H1 (cell line): ENCODE data around the gene DRGX. TPM values are rescaled to one million over a fixed set of nuclear protein-coding genes. Genes with fewer than 3 reads are reported as not detected.

Experiments
- CTCF ChIA-PET: fragments of 300-600 bp; sonication (Branson Sonifier 250); formaldehyde crosslinking; loops from one replicate; lab custom pipeline; 2021; ENCODE audit not compliant: partially characterized antibody; lab: Charles Lee
- POLR2A ChIA-PET: fragments of 300-600 bp; sonication (Branson Sonifier 250); formaldehyde crosslinking; loops from one replicate; lab custom pipeline; 2021; ENCODE audit warnings: inconsistent platforms; ENCODE audit not compliant: partially characterized antibody; lab: Charles Lee
- DNase-seq, 2 experiments: peaks; one replicate each; pipeline versions ENCODE4 v3.0.0 to v3.0.0-alpha.2; 2010 to 2022; ENCODE audit warnings: low spot score in 2 of 2, low read depth in 1 of 2, mixed read lengths in 1 of 2
- FAIRE-seq: peaks from 2 replicates; lab custom pipeline; 2011; peaks lifted over from hg19 to GRCh38; lab: Jason Lieb, UNC
- H2AFZ ChIP-seq: 2 replicates; pipeline ENCODE4 v1.8.1; 2012; ENCODE audit warnings: low read length, inconsistent platforms
- H2AK5ac ChIP-seq: 2 replicates; pipeline ENCODE4 v1.6.1; 2013; ENCODE audit warnings: low read depth, low read length
- H2BK120ac ChIP-seq: replicated peaks from 2 replicates; pipeline ENCODE3; 2013; ENCODE audit warnings: low read depth, low read length, inconsistent platforms
- H2BK12ac ChIP-seq: 2 replicates; pipeline ENCODE4 v1.6.1; 2013; ENCODE audit warnings: low read depth, low read length
- H2BK15ac ChIP-seq: 2 replicates; pipeline ENCODE4 v1.6.1; 2013; ENCODE audit warnings: low read length
- H2BK20ac ChIP-seq: 2 replicates; pipeline ENCODE4 v1.6.1; 2013; ENCODE audit warnings: low read length
- H2BK5ac ChIP-seq: 2 replicates; pipeline ENCODE4 v1.6.1; 2013; ENCODE audit warnings: low read depth, low read length
- H3K14ac ChIP-seq: 2 replicates; pipeline ENCODE4 v1.6.1; 2013; ENCODE audit warnings: inconsistent platforms; ENCODE audit not compliant: insufficient read length
- H3K18ac ChIP-seq: 2 replicates; pipeline ENCODE4 v1.6.1; 2013; ENCODE audit warnings: low read length; ENCODE audit errors: extremely low read depth
- H3K23ac ChIP-seq: 2 replicates; pipeline ENCODE4 v1.6.1; 2013; ENCODE audit warnings: inconsistent platforms; ENCODE audit not compliant: insufficient read length
- H3K23me2 ChIP-seq: 2 replicates; pipeline ENCODE4 v1.6.1; 2013; ENCODE audit warnings: low read depth, low read length
- H3K27ac ChIP-seq: 2 replicates; pipeline ENCODE4 v1.6.1; 2011; ENCODE audit warnings: low read depth, low read length, inconsistent platforms
- H3K27me3 ChIP-seq, 4 experiments: replicated peaks in 1 of 4; 1 replicate in 1 of 4; 2 replicates in 3 of 4; pipeline versions ENCODE4 v1.6.1 to v1.8.1; 2011 to 2013; ENCODE audit warnings: low read length in 3 of 4, mild to moderate bottlenecking in 3 of 4, inconsistent platforms in 2 of 4, mixed read lengths in 2 of 4, moderate library complexity in 1 of 4; ENCODE audit not compliant: control insufficient read depth in 3 of 4, insufficient read depth in 3 of 4; ENCODE audit errors: extremely low read depth in 1 of 4
- H3K36me3 ChIP-seq, 4 experiments: 2 replicates each; pipeline versions ENCODE4 v1.6.1 to v1.8.1; 2011 to 2013; ENCODE audit warnings: mild to moderate bottlenecking in 4 of 4, low read length in 3 of 4, moderate library complexity in 2 of 4, control low read depth in 1 of 4, inconsistent platforms in 1 of 4; ENCODE audit not compliant: insufficient read depth in 4 of 4, control insufficient read depth in 2 of 4
- H3K4ac ChIP-seq: replicated peaks from 2 replicates; pipeline ENCODE3; 2013; ENCODE audit warnings: low read length, low read depth, mixed read lengths, inconsistent platforms; ENCODE audit not compliant: insufficient read length
- H3K4me1 ChIP-seq, 4 experiments: replicated peaks in 1 of 4; 1 replicate in 1 of 4; 2 replicates in 3 of 4; pipeline versions ENCODE4 v1.6.1 to v1.8.1; 2011 to 2013; ENCODE audit warnings: low read length in 3 of 4, inconsistent platforms in 2 of 4, mixed read lengths in 1 of 4; ENCODE audit not compliant: insufficient read depth in 4 of 4, control insufficient read depth in 3 of 4
- H3K4me2 ChIP-seq, 2 experiments: 2 replicates each; pipeline versions ENCODE4 v1.6.1 to v1.8.1; 2011 to 2013; ENCODE audit warnings: low read depth in 2 of 2, low read length in 2 of 2, control low read depth in 1 of 2, inconsistent platforms in 1 of 2, mild to moderate bottlenecking in 1 of 2; ENCODE audit not compliant: insufficient read depth in 1 of 2
- H3K4me3 ChIP-seq, 4 experiments: fragments of 200-600, 300-600 bp in 1 of 4; sonication (generic), shearing (Covaris generic), sonication (Bioruptor Twin) in 1 of 4; 2 replicates each; pipeline versions ENCODE4 v1.5.1 to v1.8.1; 2011 to 2016; ENCODE audit warnings: low read length in 4 of 4, low read depth in 3 of 4, control low read depth in 2 of 4, inconsistent platforms in 2 of 4, mild to moderate bottlenecking in 2 of 4, mixed read lengths in 1 of 4, moderate library complexity in 1 of 4; ENCODE audit not compliant: insufficient read depth in 2 of 4; ENCODE audit errors: extremely low read depth in 1 of 4
- H3K56ac ChIP-seq: replicated peaks from 2 replicates; pipeline ENCODE3; 2013; ENCODE audit warnings: low read depth, mild to moderate bottlenecking, mixed read lengths, low read length, inconsistent platforms; ENCODE audit not compliant: insufficient read length
- H3K79me1 ChIP-seq: 2 replicates; pipeline ENCODE4 v1.6.1; 2013; ENCODE audit warnings: low read depth, low read length, control low read depth
- H3K79me2 ChIP-seq, 2 experiments: 2 replicates each; pipeline versions ENCODE4 v1.6.1 to v1.8.1; 2012 to 2013; ENCODE audit warnings: low read length in 2 of 2, mild to moderate bottlenecking in 2 of 2, inconsistent platforms in 1 of 2; ENCODE audit not compliant: insufficient read depth in 2 of 2, control insufficient read depth in 1 of 2
- H3K9ac ChIP-seq, 4 experiments: replicated peaks in 1 of 4; 1 replicate in 1 of 4; 2 replicates in 3 of 4; pipeline versions ENCODE4 v1.6.1 to v1.8.1; 2011 to 2013; ENCODE audit warnings: low read depth in 3 of 4, low read length in 3 of 4, control low read depth in 2 of 4, mild to moderate bottlenecking in 2 of 4, moderate library complexity in 2 of 4, inconsistent platforms in 1 of 4; ENCODE audit errors: extremely low read depth in 1 of 4
- H3K9me3 ChIP-seq, 2 experiments: 2 replicates each; pipeline versions ENCODE4 v1.6.1 to v1.8.1; 2012 to 2013; ENCODE audit warnings: mild to moderate bottlenecking in 2 of 2, moderate library complexity in 2 of 2, control low read depth in 1 of 2, inconsistent platforms in 1 of 2, low read depth in 1 of 2, low read length in 1 of 2, mixed read lengths in 1 of 2; ENCODE audit not compliant: insufficient read depth in 2 of 2
- H4K20me1 ChIP-seq, 2 experiments: replicated peaks in 1 of 2; 2 replicates each; pipeline versions ENCODE3 to v1.8.1; 2011 to 2013; ENCODE audit warnings: inconsistent platforms in 2 of 2, low read length in 2 of 2, mild to moderate bottlenecking in 1 of 2; ENCODE audit not compliant: insufficient read depth in 2 of 2, control insufficient read depth in 1 of 2
- H4K5ac ChIP-seq: 2 replicates; pipeline ENCODE4 v1.6.1; 2013; ENCODE audit warnings: low read length, low read depth, mixed read lengths, inconsistent platforms; ENCODE audit not compliant: insufficient read length
- H4K8ac ChIP-seq: 2 replicates; pipeline ENCODE4 v1.8.0; 2013; ENCODE audit warnings: mild to moderate bottlenecking, moderate library complexity, low read length, inconsistent platforms; ENCODE audit not compliant: insufficient read depth; ENCODE audit errors: extremely low read depth
- H4K91ac ChIP-seq: replicated peaks from 2 replicates; pipeline ENCODE3; 2013; ENCODE audit warnings: low read length, mixed read lengths, inconsistent platforms; ENCODE audit not compliant: insufficient read length
- CBX5 ChIP-seq: fragments of 300-800, 300-1000 bp; sonication (generic); IDR thresholded peaks from 2 replicates; pipeline ENCODE4 v1.7.1; 2016; ENCODE audit warnings: antibody characterized with exemption, low read length, low read depth
- CBX8 ChIP-seq: fragments of 300-800, 300-1000 bp; sonication (generic); IDR thresholded peaks from 2 replicates; pipeline ENCODE4 v1.7.1; 2016; ENCODE audit warnings: low read depth, low read length, borderline replicate concordance
- CEBPB ChIP-seq: IDR thresholded peaks from 2 replicates; pipeline ENCODE4 v1.6.1; 2012; ENCODE audit warnings: low read depth, low read length
- CTBP2 ChIP-seq: IDR thresholded peaks from 2 replicates; pipeline ENCODE4 v1.7.0; 2011; ENCODE audit warnings: borderline replicate concordance, mild to moderate bottlenecking, moderate library complexity, mixed read lengths, low read length; ENCODE audit not compliant: insufficient read depth, insufficient read length
- WGBS, 2 experiments: shearing (Covaris generic) in 1 of 2; methylation state at CpG; one replicate each; pipeline versions ENCODE4 v1.1.6 to v1.1.7; 2013 to 2015; ENCODE audit warnings: low lambda C conversion rate in 2 of 2, mixed read lengths in 2 of 2, inconsistent platforms in 1 of 2, low coverage in 1 of 2, missing lambda C conversion rate in 1 of 2; ENCODE audit not compliant: insufficient replicate concordance in 2 of 2, insufficient coverage in 1 of 2, insufficient read length in 1 of 2; ENCODE audit errors: extremely low coverage in 1 of 2, missing lambda C conversion rate in 1 of 2; 5-methylcytosine and 5-hydroxymethylcytosine counted together
- polyA plus RNA-seq, 7 experiments: library from polyadenylated mRNA; depleted of rRNA in 3 of 7; stranded (reverse) in 5 of 7; unstranded in 2 of 7; fragments of >200 nt in 5 of 7; fragments of 200-250 nt in 2 of 7; gene quantifications; 1 replicate in 5 of 7; 2 replicates in 1 of 7; 4 replicates in 1 of 7; pipeline versions ENCODE4 v1.2.1 to v1.2.3, GENCODE V29; 2011 to 2013; ENCODE audit warnings: missing spikeins in 2 of 7, mixed read lengths in 2 of 7
- total RNA-seq: library from RNA; stranded (reverse); fragmentation: NEBNext Ultra II Directional; extraction: Animal tissue kit (Norgen Biotek cat#: 25700); gene quantifications from 2 replicates; pipeline ENCODE4 v1.2.1, GENCODE V29; 2021

DRGX gene
- total and polyA plus RNA-seq, 2 of the 8 experiments (the other 6 are each of a cell fraction or from before 2014, with no cell fraction given): not detected

DNA sequence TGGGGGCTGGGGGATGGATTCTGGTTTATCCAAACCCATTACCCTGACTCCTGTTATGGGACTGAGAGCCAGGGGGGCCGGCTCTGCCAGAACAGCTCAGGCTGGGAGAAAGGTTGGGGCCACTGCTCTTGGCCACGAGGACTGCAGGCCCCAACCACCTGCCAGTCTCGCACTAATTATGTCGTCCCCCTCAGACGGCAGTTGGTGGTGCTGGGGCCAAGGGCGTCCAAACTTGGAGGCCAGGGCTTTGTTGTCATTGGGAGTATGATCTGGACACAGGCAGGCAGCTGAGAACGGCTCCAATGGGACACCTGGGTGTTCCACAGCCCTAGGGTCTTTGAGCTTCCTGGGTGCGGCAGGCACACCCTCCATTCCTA is 34.7 kb downstream of the DRGX start:
- WGBS, 2 experiments: 94% methylated on average over 8 of the region's 8 CpGs; no CpG with 5 or more reads in 1 of the 2 experiments
- no peak for FAIRE-seq

More for the DNA sequence above, 34.7 kb downstream of the DRGX start:
- Histone ChIP-seq H3K79me2 (no peaks in the 10 kb centered on the region), H4K8ac (no peak overlapping the region; the same call in 1 of the 2 replicates), H3K23me2 (no peaks in the 10 kb centered on the region), H2AK5ac (no peak overlapping the region), H2BK5ac (no peak overlapping the region), H2BK20ac (no peak overlapping the region), H3K4ac (no peak overlapping the region), H2BK120ac (no peak overlapping the region), H3K14ac (no peak overlapping the region), H3K79me1 (no peaks in the 10 kb centered on the region), H2BK12ac (no peak overlapping the region; the same call in 1 of the 2 replicates), H3K27ac (no peak overlapping the region), H3K36me3 (no peaks in the 10 kb centered on the region), H3K4me1 (peaks cover 0 to 10% (median 7%) of the 10 kb centered on the region in 4 experiments; a peak in 5 of 7 replicates), H3K9ac (no peak overlapping the region), H3K4me2 (no peak overlapping the region), H3K9me3 (no peaks in the 10 kb centered on the region), H3K4me3 (no peak overlapping the region), H4K91ac (no peak overlapping the region), H3K56ac (no peak overlapping the region), H3K18ac (no peak overlapping the region), H2AFZ (no peak overlapping the region), H4K20me1 (no peaks in the 10 kb centered on the region), H2BK15ac (no peak overlapping the region), H4K5ac (no peak overlapping the region), H3K23ac (no peak overlapping the region), H3K27me3 (no peaks in the 10 kb centered on the region)
- no peak for DNase-seq
- POLR2A ChIA-PET: interaction anchor here (1.3 kb wide), 1 partner anchor 36 kb away, joined by 3 read pairs; no protein-coding TSS in a partner anchor
- CTCF ChIA-PET: interaction anchor here (0.5 to 3.2 kb wide), 8 partner anchors 9 to 354 kb away, joined by 3 to 14 read pairs (median 4); no protein-coding TSS in a partner anchor
- TF ChIP-seq CBX8 (no peak), CBX5 (no peak), CTBP2 (no peak), CEBPB (no peak)
- TF ChIP-seq, all 59 proteins: peak for 0
